NT2/D1 (cell line): ENCODE measurements around the gene TMEM45B.

Source experiments
- YY1 ChIP-seq: IDR thresholded peaks from 2 replicates; pipeline ENCODE4 v1.6.1; 2011; ENCODE audit not compliant: insufficient read length, insufficient read depth
- ZNF274 ChIP-seq: IDR thresholded peaks from 2 replicates; pipeline ENCODE4 v1.6.1; 2011; ENCODE audit warnings: mild to moderate bottlenecking, low read depth, low read length

DNA sequence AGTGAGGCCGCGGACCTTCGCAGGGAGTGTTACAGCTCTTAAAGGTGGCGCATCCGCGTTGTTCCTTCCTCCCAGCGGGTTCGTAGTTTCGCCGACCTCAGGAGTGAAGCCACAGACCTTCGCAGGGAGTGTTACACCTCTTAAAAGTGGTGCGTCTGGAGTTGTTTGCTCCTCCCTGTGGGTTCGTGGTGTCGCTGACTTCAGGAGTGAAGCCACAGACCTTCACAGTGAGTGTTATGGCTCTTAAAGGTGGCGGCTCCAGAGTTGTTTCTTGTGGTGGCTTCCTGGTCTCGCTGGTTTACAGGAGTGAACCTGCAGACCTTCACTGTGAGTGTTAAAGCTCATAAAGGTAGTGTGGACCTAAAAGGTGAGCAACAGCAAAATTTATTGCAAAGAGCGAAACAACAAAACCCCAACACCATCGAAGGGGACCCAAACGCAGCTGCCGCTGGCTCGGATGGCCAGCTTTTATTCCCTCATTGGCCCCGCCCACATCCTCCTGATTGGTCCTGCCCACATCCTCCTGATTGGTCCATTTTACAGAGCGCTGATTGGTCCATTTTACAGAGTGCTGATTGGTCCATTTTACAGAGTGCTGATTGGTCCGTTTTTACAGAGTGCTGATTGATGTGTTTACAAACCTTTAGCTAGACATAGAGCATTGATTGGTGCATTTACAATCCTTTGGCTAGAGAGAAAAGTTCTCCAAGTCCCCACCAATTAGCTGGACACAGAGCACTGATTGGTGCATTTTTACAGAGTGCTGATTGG lies 1.2 kb upstream of the TMEM45B start:
- TF ChIP-seq YY1 (no peak), ZNF274 (no peak)
